ENCODE measurements around the gene RELN. TPM values are rescaled to one million over a fixed set of nuclear protein-coding genes. Genes with fewer than 3 reads are reported as not detected.

The RELN gene
- total RNA-seq, 1 experiment from 2014 or later, result 0.48 TPM

- no TSS peak for BruUV-seq (replicated peaks)
- ChIA-PET CTCF (no interaction called here), POLR2A (ENCODE audit: unreplicated experiment) (no interaction called here)
- no peaks in the 10 kb centered on the region for H3K9me3 ChIP-seq (ENCODE audit: insufficient read depth, low read depth)
- intact Hi-C loops (cut with micrococcal nuclease; ENCODE audit: unreplicated experiment), result no loop called here
- no peak overlapping the region for H2AFZ ChIP-seq
- no peaks in the 10 kb centered on the region for H3K27me3 ChIP-seq (ENCODE audit: insufficient read depth, low read depth)
- no peak overlapping the region for H3K4me2 ChIP-seq
- peaks cover 7% of the 10 kb centered on the region; the same call in 1 of the 2 replicates for H3K4me1 ChIP-seq (replicated peaks; ENCODE audit: insufficient read depth)
- no peak for DNase-seq
- H4K20me1 ChIP-seq (ENCODE audit: insufficient read depth), result no peaks in the 10 kb centered on the region
- no peak overlapping the region for H3K4me3 ChIP-seq
- H3K36me3 ChIP-seq (ENCODE audit: low read depth), result no peaks in the 10 kb centered on the region
- TF ChIP-seq EZH2 (IDR thresholded peaks at IDR 0.05; ENCODE audit: low read depth), result no peak
- no peak for TF ChIP-seq CTCF (conservative IDR thresholded peaks at IDR 0.05)
- no peak overlapping the region for H3K27ac ChIP-seq
- H3K9me2 ChIP-seq (ENCODE audit: insufficient read depth), result no peaks in the 10 kb centered on the region
- no peaks in the 10 kb centered on the region for H3F3A ChIP-seq (ENCODE audit: insufficient read depth, low read depth)
- H3K79me2 ChIP-seq (ENCODE audit: low read depth), result no peaks in the 10 kb centered on the region
Measured at GRCh38 chr7:103594186-103594585, 395.3 kb downstream of the RELN start.

GRCh38 chr7:103593691-103594090 is 395.8 kb downstream of the RELN start:
- H3K4me3 ChIP-seq, result no peak overlapping the region
- H3K4me2 ChIP-seq, result no peak overlapping the region
- no peaks in the 10 kb centered on the region for H4K20me1 ChIP-seq (ENCODE audit: insufficient read depth)
- BruUV-seq (replicated peaks), result no TSS peak
- intact Hi-C loops (cut with micrococcal nuclease; ENCODE audit: unreplicated experiment), result no loop called here
- ChIA-PET POLR2A (ENCODE audit: unreplicated experiment) (no interaction called here), CTCF (interaction anchor here (0.9 kb wide), 1 partner anchor 19 kb away, joined by 3 read pairs; no protein-coding TSS in a partner anchor)
- no peaks in the 10 kb centered on the region for H3K79me2 ChIP-seq (ENCODE audit: low read depth)
- TF ChIP-seq CTCF (conservative IDR thresholded peaks at IDR 0.05) (no peak), EZH2 (IDR thresholded peaks at IDR 0.05; ENCODE audit: low read depth) (no peak)
- H3K9me3 ChIP-seq (ENCODE audit: insufficient read depth, low read depth), result no peaks in the 10 kb centered on the region
- no peak overlapping the region for H2AFZ ChIP-seq
- H3F3A ChIP-seq (ENCODE audit: insufficient read depth, low read depth), result no peaks in the 10 kb centered on the region
- no peaks in the 10 kb centered on the region for H3K27me3 ChIP-seq (ENCODE audit: insufficient read depth, low read depth)
- H3K9me2 ChIP-seq (ENCODE audit: insufficient read depth), result no peaks in the 10 kb centered on the region
- no peaks in the 10 kb centered on the region for H3K36me3 ChIP-seq (ENCODE audit: low read depth)
- DNase-seq, result no peak
- H3K4me1 ChIP-seq (replicated peaks; ENCODE audit: insufficient read depth), result peaks cover 7% of the 10 kb centered on the region; the same call in 1 of the 2 replicates
- no peak overlapping the region for H3K27ac ChIP-seq

GRCh38 chr7:103592844-103593243 is 396.6 kb downstream of the RELN start:
- Histone ChIP-seq H4K20me1 (ENCODE audit: insufficient read depth) (no peaks in the 10 kb centered on the region), H3K79me2 (ENCODE audit: low read depth) (no peaks in the 10 kb centered on the region), H3K4me2 (no peak overlapping the region), H2AFZ (no peak overlapping the region), H3K36me3 (ENCODE audit: low read depth) (no peaks in the 10 kb centered on the region), H3F3A (ENCODE audit: insufficient read depth, low read depth) (no peaks in the 10 kb centered on the region), H3K4me3 (no peak overlapping the region), H3K9me3 (ENCODE audit: insufficient read depth, low read depth) (no peaks in the 10 kb centered on the region; the same call in 1 of the 2 replicates), H3K4me1 (replicated peaks; ENCODE audit: insufficient read depth) (peaks cover 7% of the 10 kb centered on the region; the same call in 1 of the 2 replicates), H3K27ac (no peak overlapping the region), H3K9me2 (ENCODE audit: insufficient read depth) (no peaks in the 10 kb centered on the region), H3K27me3 (ENCODE audit: insufficient read depth, low read depth) (no peaks in the 10 kb centered on the region)
- ChIA-PET POLR2A (ENCODE audit: unreplicated experiment) (no interaction called here), CTCF (interaction anchor here (0.9 kb wide), 1 partner anchor 18 kb away, joined by 3 read pairs; no protein-coding TSS in a partner anchor)
- BruUV-seq (replicated peaks), result no TSS peak
- DNase-seq, result peak in 1 of 2 experiments; percentile 43
- TF ChIP-seq CTCF (conservative IDR thresholded peaks at IDR 0.05) (no peak), EZH2 (IDR thresholded peaks at IDR 0.05; ENCODE audit: low read depth) (no peak)
- intact Hi-C loops (cut with micrococcal nuclease; ENCODE audit: unreplicated experiment), result no loop called here
